ENCODE measurements around the gene SAMD9L.

- TF ChIP-seq CTCF (IDR thresholded peaks at IDR 0.05), result no peak
- TF ChIP-seq ZFX (IDR thresholded peaks at IDR 0.05; ENCODE audit: borderline replicate concordance), result no peak
These were observed 28.8 kb downstream of the SAMD9L start for GRCh38 chr7:93119191-93119905.

Measured in 22Rv1 (cell line).